NCI-H128 (cell line): ENCODE data around the gene ABCF2.

Experiments used
- DNase-seq: peaks from one replicate; lab custom pipeline; 2025; ENCODE audit not compliant: unreplicated experiment; lab: John Stamatoyannopoulos, UW

The ABCF2 gene

GRCh38 chr7:151195616-151196450 lies 31.2 kb downstream of the ABCF2 start:
- no peak for DNase-seq

- no peak for DNase-seq
Measured at GRCh38 chr7:151194188-151194587, 32.8 kb downstream of the ABCF2 start.

- DNase-seq = no peak
Measured at GRCh38 chr7:151193203-151193978, 33.6 kb downstream of the ABCF2 start.

GRCh38 chr7:151192002-151192539 lies 34.9 kb downstream of the ABCF2 start:
- no peak for DNase-seq

GRCh38 chr7:151191544-151191943 lies 35.5 kb downstream of the ABCF2 start:
- DNase-seq = no peak

GRCh38 chr7:151189038-151189437 lies 38.0 kb downstream of the ABCF2 start:
- DNase-seq = no peak

GRCh38 chr7:151188252-151188542 lies 38.8 kb downstream of the ABCF2 start:
- DNase-seq = no peak

GRCh38 chr7:151187409-151188251 lies 39.4 kb downstream of the ABCF2 start:
- DNase-seq = no peak

GRCh38 chr7:151186640-151187408 lies 40.2 kb downstream of the ABCF2 start, which contains the start of gene ASB10:
Gene ASB10 (minus strand): TSS chr7:151187250. CDS start chr7:151187130, 120 bp downstream.
- DNase-seq = no peak

GRCh38 chr7:151185762-151186639 lies 41.0 kb downstream of the ABCF2 start:
- no peak for DNase-seq

GRCh38 chr7:151181011-151181431 lies 46.0 kb downstream of the ABCF2 start:
- no peak for DNase-seq

- no peak for DNase-seq
Measured at GRCh38 chr7:151179946-151180345, 47.1 kb downstream of the ABCF2 start.

- no peak for DNase-seq
Measured at GRCh38 chr7:151179287-151179860, 47.6 kb downstream of the ABCF2 start.

GRCh38 chr7:151178831-151179230 lies 48.2 kb downstream of the ABCF2 start:
- no peak for DNase-seq

- no peak for DNase-seq
Measured at GRCh38 chr7:151178236-151178635, 48.8 kb downstream of the ABCF2 start.

GRCh38 chr7:151177310-151177709 lies 49.7 kb downstream of the ABCF2 start:
- no peak for DNase-seq

GRCh38 chr7:151176401-151176800 lies 50.6 kb downstream of the ABCF2 start:
- no peak for DNase-seq

GRCh38 chr7:151175793-151176311 lies 51.2 kb downstream of the ABCF2 start:
- no peak for DNase-seq
